SK-N-MC (cell line): ENCODE measurements around the gene FBXL13.

Source experiments
- DNase-seq: peaks from one replicate; pipeline ENCODE4 v3.0.0-alpha.2; 2011; ENCODE audit warnings: low read depth, low spot score
- H3K27ac ChIP-seq: fragments of 200-600 bp; sonication (generic); 2 replicates; pipeline ENCODE4 v1.5.1; 2016; ENCODE audit warnings: mixed run types
- H3K36me3 ChIP-seq: fragments of 200-600 bp; sonication (generic); 2 replicates; pipeline ENCODE4 v1.6.1; 2017; ENCODE audit warnings: antibody characterized with exemption, low read length, mixed read lengths; ENCODE audit not compliant: insufficient read depth
- H3K4me3 ChIP-seq: fragments of 200-600 bp; sonication (generic); 2 replicates; pipeline ENCODE4 v1.5.1; 2016
- H3K9ac ChIP-seq: fragments of 200-600 bp; sonication (generic); 2 replicates; pipeline ENCODE4 v1.8.0; 2017; ENCODE audit warnings: mixed run types, mixed read lengths; ENCODE audit not compliant: insufficient read length
- H3K9me3 ChIP-seq: fragments of 200-600 bp; sonication (generic); 2 replicates; pipeline ENCODE4 v1.6.1; 2017; ENCODE audit warnings: low read depth, mild to moderate bottlenecking, antibody characterized with exemption, low read length, moderate library complexity, mixed read lengths
- EZH2 ChIP-seq: fragments of 200-600 bp; sonication (generic); IDR thresholded peaks from one replicate; pipeline ENCODE4 v1.6.1; 2017; ENCODE audit warnings: antibody characterized with exemption
- FOXP2 ChIP-seq: optimal IDR thresholded peaks from 2 replicates; pipeline ENCODE3; 2011; ENCODE audit warnings: mild to moderate bottlenecking, moderate library complexity; ENCODE audit not compliant: insufficient read depth; ENCODE audit errors: extremely low read length, control extremely low read depth
- POLR2AphosphoS5 ChIP-seq: IDR thresholded peaks from 2 replicates; pipeline ENCODE4 v1.6.1; 2012; ENCODE audit warnings: mild to moderate bottlenecking, low read depth, low read length, borderline replicate concordance

FBXL13 gene

DNA sequence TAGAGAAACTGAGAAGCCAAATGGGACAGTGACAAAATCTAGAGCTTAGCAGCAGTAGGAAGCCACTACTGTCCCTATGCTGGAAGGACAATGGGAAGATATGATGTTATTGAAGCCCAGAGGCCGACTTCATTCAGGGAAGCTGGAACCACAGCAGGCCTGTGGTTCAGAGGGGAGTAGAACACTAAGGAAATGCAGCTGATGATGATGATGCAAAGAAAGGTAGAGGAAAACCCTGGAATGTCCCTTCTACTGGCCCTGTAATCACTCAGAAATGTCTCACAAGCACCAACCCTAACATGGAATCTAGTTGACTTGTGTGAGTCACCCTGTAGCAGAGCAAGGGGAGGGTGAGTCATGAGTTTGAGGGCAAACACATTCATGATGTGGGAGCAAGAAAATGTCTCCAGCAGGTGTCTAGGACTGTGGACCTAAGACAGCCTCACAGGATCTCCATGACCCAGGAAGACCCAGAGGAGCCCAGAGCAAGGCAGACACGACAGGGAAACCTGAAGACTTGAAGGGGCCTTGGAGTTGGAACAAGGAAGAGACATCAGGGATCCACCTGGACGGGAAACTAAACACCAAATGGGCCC lies 198.8 kb downstream of the FBXL13 start:
- Histone ChIP-seq H3K9ac (no peak overlapping the region), H3K36me3 (no peaks in the 10 kb centered on the region), H3K4me3 (no peak overlapping the region), H3K9me3 (no peaks in the 10 kb centered on the region), H3K27ac (no peak overlapping the region)
- no peak for DNase-seq
- TF ChIP-seq EZH2 = no peak
- no peak for TF ChIP-seq POLR2AphosphoS5
- TF ChIP-seq FOXP2 = no peak

DNA sequence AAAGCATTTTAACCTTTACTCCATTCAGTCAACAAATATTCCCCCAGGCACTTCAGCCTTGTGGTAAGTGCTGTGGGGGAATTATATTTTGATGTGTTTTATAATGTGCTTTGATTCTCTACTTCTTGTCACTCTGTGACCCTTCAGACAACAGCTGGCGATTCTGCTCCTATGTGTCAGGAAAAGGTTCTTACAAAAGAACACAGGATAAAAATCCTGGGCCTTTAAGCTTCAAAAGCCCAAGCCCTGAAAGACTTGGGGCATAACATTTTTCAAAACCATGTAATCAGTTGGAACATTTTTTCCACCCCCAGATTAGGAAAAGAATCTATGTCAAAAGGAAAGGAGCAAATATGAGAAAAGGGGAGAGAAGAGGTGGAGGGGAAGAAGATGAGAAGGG lies 199.6 kb downstream of the FBXL13 start:
- no peak overlapping the region for H3K9ac ChIP-seq
- H3K27ac ChIP-seq = no peak overlapping the region
- H3K4me3 ChIP-seq = no peak overlapping the region
- H3K9me3 ChIP-seq = no peaks in the 10 kb centered on the region
- TF ChIP-seq FOXP2 (no peak), POLR2AphosphoS5 (no peak), EZH2 (no peak)
- H3K36me3 ChIP-seq = no peaks in the 10 kb centered on the region
- DNase-seq = no peak

DNA sequence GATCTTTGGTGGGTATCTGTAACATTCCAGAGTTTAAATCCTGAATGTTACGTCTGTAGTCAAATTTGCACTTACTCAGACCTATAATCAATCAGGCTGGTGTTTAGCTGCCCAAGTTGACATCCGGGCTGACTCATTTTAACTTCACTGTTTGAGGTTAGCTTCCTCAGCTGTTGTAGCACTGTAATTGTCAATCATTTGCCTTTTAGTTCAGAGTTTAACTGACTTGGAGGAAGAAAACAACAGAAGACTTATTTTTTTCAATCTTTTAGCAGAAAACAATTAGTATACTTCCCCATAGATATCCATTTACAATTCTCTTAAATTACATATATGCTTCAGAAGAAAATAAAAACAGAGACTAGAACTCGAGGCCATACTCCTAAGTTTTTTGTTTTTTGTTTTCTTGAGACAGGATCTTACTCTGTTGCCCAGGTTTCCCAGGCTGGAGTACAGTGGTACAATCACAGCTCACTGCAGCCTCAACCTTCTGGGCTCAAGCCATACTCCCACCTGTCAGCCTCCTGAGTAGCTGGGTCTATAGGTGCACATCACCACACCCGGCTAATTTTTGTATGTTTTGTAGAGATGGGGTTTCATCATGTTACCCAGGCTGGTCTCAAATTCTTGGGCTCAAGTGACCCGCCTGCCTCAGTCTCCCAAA lies 200.3 kb downstream of the FBXL13 start:
- H3K9me3 ChIP-seq = no peaks in the 10 kb centered on the region
- no peaks in the 10 kb centered on the region for H3K36me3 ChIP-seq
- H3K27ac ChIP-seq = no peak overlapping the region
- H3K9ac ChIP-seq = no peak overlapping the region
- no peak for TF ChIP-seq EZH2
- no peak for TF ChIP-seq FOXP2
- TF ChIP-seq POLR2AphosphoS5 = no peak
- DNase-seq = no peak
- no peak overlapping the region for H3K4me3 ChIP-seq

DNA sequence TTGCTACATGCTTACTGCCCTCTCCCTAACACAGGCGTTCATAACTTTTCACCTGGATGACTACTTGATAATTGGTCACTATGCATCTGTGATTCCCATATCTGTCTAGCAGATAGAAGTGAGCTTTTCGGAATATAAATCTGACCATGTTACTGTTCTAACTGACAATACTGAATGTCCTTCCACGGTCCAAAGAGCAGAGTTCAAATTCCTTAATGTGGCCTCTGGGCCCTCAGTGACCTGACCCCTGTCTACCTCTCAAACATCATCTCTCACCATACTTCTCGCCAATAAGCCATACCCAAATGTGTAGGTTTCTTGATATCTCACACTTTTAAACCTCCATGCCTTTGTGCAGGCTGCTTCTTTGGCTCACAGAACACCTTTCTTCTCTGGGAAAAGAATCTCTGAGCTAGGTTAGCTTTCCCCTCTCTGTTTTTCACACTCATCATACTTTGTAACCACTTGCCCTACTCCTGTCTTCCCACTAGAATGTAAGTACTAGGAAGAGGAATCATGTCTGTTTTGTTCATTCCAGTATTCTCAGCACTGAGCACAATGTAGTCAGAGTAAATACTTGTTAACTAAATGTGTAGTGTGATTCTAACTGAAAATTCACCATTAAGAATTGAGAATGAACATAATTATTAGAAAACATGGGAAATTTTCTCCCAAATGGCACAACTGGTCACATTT lies 201.0 kb downstream of the FBXL13 start:
- no peak overlapping the region for H3K9ac ChIP-seq
- no peak for DNase-seq
- no peak overlapping the region for H3K4me3 ChIP-seq
- no peak overlapping the region for H3K27ac ChIP-seq
- H3K36me3 ChIP-seq = no peaks in the 10 kb centered on the region
- no peak for TF ChIP-seq EZH2
- no peak for TF ChIP-seq POLR2AphosphoS5
- no peak for TF ChIP-seq FOXP2
- H3K9me3 ChIP-seq = no peaks in the 10 kb centered on the region

DNA sequence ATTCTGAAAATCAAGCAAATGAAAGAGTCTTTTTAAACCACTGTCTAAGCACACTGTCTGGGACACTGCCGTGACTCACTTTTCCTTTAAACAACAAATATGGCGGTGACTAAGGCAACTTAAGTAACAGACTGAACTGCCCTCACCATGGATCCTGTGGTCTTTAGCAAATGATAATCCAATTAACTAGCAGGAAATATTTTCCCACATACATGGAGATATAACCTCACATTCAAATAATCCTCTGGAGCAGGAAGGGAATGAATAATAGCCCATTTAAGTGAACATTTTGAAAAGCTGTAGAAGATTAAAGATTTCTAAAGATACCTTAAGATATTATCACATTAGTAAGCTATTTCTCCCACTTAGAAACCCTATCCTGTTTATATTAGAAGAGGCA lies 202.1 kb downstream of the FBXL13 start:
- no peaks in the 10 kb centered on the region for H3K36me3 ChIP-seq
- H3K27ac ChIP-seq = no peak overlapping the region
- no peaks in the 10 kb centered on the region for H3K9me3 ChIP-seq
- no peak overlapping the region for H3K4me3 ChIP-seq
- DNase-seq = no peak
- H3K9ac ChIP-seq = no peak overlapping the region
- no peak for TF ChIP-seq EZH2
- no peak for TF ChIP-seq FOXP2
- TF ChIP-seq POLR2AphosphoS5 = no peak

DNA sequence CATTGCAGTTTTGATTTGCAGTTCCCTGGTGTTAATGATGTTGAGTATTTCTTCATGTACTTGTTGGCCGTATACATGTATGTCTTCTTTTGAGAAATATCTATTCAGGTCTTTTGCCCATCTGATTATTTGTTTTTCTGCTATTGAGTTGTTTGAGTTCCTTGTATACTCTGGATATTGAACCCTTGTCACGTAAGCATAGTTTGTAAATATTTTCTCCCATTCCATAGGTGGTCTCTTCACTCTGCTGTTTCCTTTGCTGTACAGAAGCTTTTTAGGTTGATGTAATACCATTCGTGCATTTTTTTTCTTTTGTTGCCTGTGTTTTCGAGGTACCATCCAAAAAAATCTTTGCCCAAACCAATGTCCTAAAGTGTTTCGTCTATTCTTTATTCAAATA lies 205.4 kb downstream of the FBXL13 start:
- no peaks in the 10 kb centered on the region for H3K9me3 ChIP-seq

DNA sequence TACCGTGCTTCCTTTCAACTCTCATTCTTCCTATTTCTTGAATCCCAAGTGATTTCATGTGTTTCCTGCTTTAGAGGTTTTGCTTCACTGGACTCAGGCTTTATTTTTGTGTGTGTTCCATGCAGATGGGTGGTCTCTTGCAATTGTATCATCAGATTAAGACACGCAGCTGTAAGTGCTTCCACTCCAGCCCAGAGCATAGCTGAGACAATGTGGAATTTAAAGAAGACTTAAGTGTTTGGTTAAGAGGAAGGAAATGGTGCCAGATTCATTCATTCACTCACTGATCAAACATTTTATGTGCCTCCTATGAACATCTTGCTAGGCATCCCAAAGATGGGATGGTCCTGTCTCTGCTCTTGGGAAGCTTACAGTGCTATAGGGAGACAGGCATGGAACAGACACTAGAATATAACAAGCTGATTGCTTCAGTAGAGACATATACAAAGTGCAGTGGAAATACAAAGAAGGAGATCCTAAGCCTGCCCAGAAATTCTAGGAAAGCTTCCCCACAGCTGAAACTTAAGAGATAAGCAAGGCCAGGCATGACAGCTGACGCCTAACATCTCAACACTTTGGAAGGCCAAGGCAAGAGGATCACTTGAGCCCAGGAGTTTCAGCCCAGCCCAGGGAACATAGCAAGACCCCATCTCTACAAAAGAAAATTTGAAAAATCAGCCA lies 207.9 kb downstream of the FBXL13 start:
- no peaks in the 10 kb centered on the region for H3K9me3 ChIP-seq
- H3K36me3 ChIP-seq = no peaks in the 10 kb centered on the region
- H3K4me3 ChIP-seq = no peak overlapping the region
- DNase-seq = no peak
- no peak for TF ChIP-seq POLR2AphosphoS5
- no peak for TF ChIP-seq EZH2
- TF ChIP-seq FOXP2 = no peak
- H3K27ac ChIP-seq = no peak overlapping the region
- H3K9ac ChIP-seq = no peak overlapping the region

More for the DNA sequence above, 205.4 kb downstream of the FBXL13 start:
- no peak for TF ChIP-seq EZH2
- TF ChIP-seq POLR2AphosphoS5 = no peak
- no peak for TF ChIP-seq FOXP2
- Histone ChIP-seq H3K9ac (no peak overlapping the region), H3K4me3 (no peak overlapping the region), H3K36me3 (no peaks in the 10 kb centered on the region), H3K27ac (no peak overlapping the region)
- no peak for DNase-seq

DNA sequence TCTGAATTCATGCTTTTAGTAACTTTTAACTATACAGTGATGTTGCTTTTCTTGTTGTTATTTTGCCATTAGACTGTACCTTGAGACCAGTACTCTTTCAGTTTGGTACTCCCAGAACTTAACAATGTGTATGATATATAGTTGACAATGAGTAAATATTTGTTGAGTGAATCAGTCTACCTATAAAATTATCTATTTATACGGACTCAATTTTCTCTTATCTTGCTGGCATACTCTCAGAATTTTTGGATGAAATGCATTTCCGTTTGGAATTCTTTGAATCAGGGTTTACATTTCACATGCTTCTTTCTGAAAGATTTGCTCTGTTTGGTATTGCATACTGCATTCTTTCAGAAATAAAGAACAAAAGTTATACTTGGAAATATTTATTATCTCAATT lies 209.6 kb downstream of the FBXL13 start:
- H3K4me3 ChIP-seq = no peak overlapping the region
- DNase-seq = no peak
- no peak overlapping the region for H3K9ac ChIP-seq
- H3K27ac ChIP-seq = no peak overlapping the region
- no peak for TF ChIP-seq FOXP2
- TF ChIP-seq EZH2 = no peak
- TF ChIP-seq POLR2AphosphoS5 = no peak
- H3K36me3 ChIP-seq = no peaks in the 10 kb centered on the region
- no peaks in the 10 kb centered on the region for H3K9me3 ChIP-seq
